SU-DHL-6 (cell line): ENCODE results near the gene ITPKA.
"Not testable (repeated sequence)": the region's sequence is repeated elsewhere in the genome, so short reads cannot be mapped to it uniquely, and the experiment has no call there.

Experiments
- H2AFZ ChIP-seq: fragments of 200-600 bp; sonication (generic); 2 replicates; pipeline ENCODE4 v1.6.1; 2014; ENCODE audit warnings: low read depth, mild to moderate bottlenecking, moderate library complexity, mixed read lengths, antibody characterized with exemption, low read length; ENCODE audit not compliant: severe bottlenecking
- H3F3A ChIP-seq: fragments of 200-600 bp; shearing (Covaris generic); 2 replicates; pipeline ENCODE4 v1.6.0; 2016; ENCODE audit warnings: antibody characterized with exemption, mild to moderate bottlenecking; ENCODE audit not compliant: insufficient read depth
- H3K27ac ChIP-seq: fragments of 200-600 bp; sonication (generic); 2 replicates; pipeline ENCODE4 v1.5.1; 2016; ENCODE audit warnings: low read depth, mild to moderate bottlenecking, low read length, moderate library complexity, mixed read lengths
- H3K27me3 ChIP-seq: fragments of 200-600 bp; sonication (generic), shearing (Covaris generic); 2 replicates; pipeline ENCODE4 v1.6.0; 2014; ENCODE audit warnings: mild to moderate bottlenecking, low read length
- H3K36me3 ChIP-seq: fragments of 200-600 bp; sonication (generic); 2 replicates; pipeline ENCODE4 v1.6.1; 2014; ENCODE audit warnings: mild to moderate bottlenecking, low read length, mixed read lengths
- H3K4me2 ChIP-seq: fragments of 300-600, 200-600 bp; shearing (Covaris generic), sonication (generic); 2 replicates; pipeline ENCODE4 v1.6.0; 2014; ENCODE audit warnings: low read length, low read depth, mild to moderate bottlenecking; ENCODE audit not compliant: poor library complexity, severe bottlenecking
- H3K4me3 ChIP-seq: fragments of 200-600 bp; sonication (generic); 2 replicates; pipeline ENCODE4 v1.5.1; 2014; ENCODE audit warnings: antibody characterized with exemption, low read length, mild to moderate bottlenecking, mixed read lengths; ENCODE audit not compliant: insufficient read depth, poor library complexity, severe bottlenecking
- H3K79me2 ChIP-seq: fragments of 200-600 bp; sonication (generic); 2 replicates; pipeline ENCODE4 v1.6.1; 2014; ENCODE audit warnings: mild to moderate bottlenecking, low read length, moderate library complexity; ENCODE audit not compliant: insufficient read depth
- H3K9ac ChIP-seq: fragments of 200-600 bp; sonication (generic); 2 replicates; pipeline ENCODE4 v1.7.0; 2014; ENCODE audit warnings: mild to moderate bottlenecking, low read length
- H3K9me2 ChIP-seq: fragments of 200-600 bp; sonication (generic); replicated peaks from 2 replicates; pipeline ENCODE4 v1.6.1; 2014; ENCODE audit warnings: low read length; ENCODE audit not compliant: insufficient read depth
- H3K9me3 ChIP-seq: fragments of 200-600 bp; sonication (generic); 2 replicates; pipeline ENCODE4 v1.6.1; 2014; ENCODE audit warnings: low read length, mixed read lengths; ENCODE audit not compliant: insufficient read depth
- H4K20me1 ChIP-seq: fragments of 200-600 bp; sonication (generic); 2 replicates; pipeline ENCODE4 v1.6.1; 2014; ENCODE audit warnings: low read depth, mild to moderate bottlenecking, antibody characterized with exemption, low read length, moderate library complexity, mixed read lengths
- EZH2phosphoT487 ChIP-seq: fragments of 200-600 bp; sonication (generic), shearing (Covaris generic); conservative IDR thresholded peaks from 2 replicates; pipeline ENCODE4 v1.6.1; 2018; ENCODE audit warnings: mild to moderate bottlenecking, antibody characterized with exemption, low read length, moderate library complexity, mixed read lengths
- TF ChIP-seq, protein P1 (sequence below): fragments of 200-600 bp; sonication (generic); IDR thresholded peaks from one replicate; pipeline ENCODE4 v1.5.1; 2017; ENCODE audit warnings: antibody characterized with exemption, mild to moderate bottlenecking, low read length, moderate library complexity; ENCODE audit not compliant: insufficient read depth, poor library complexity, severe bottlenecking

The ITPKA gene

DNA sequence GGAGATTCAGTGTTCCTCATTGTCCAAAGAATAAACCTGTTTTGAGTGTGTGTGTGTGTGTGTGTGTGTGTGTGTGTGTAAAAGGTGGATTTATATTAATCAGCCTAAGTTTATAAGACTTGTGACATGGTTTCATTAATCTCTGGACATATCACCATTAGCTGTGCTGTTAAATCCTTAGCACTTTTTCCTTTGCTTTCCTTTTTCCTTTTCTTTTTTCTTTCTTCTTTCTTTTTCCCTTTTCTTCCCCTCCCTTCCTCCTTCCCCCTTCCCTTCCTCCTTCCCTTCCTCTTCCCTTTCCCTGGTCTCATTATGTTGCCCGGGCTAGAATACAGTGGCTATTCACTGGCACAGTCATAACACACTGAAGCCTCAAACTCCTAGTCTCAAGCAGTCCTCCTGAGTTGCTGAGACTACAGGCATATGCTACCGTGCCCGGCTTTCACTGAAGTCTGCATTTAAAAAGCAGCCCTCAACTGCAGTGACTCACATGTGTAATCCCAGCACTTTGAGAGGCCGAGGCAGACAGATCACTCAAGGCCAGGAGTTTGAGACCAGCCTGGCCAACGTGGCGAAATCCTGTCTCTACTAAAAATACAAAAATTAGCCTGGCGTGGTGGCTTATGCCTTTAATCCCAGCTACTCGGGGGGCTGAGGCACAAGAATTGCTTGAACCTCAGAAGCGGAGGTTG lies 28.6 kb upstream of the ITPKA start:
- no peak overlapping the region for H3K9ac ChIP-seq
- H3K9me2 ChIP-seq = no peaks in the 10 kb centered on the region
- no peaks in the 10 kb centered on the region for H3K27me3 ChIP-seq
- H3K4me3 ChIP-seq = no peak overlapping the region
- H3K4me2 ChIP-seq = no peak overlapping the region
- no peaks in the 10 kb centered on the region for H3F3A ChIP-seq
- TF ChIP-seq EZH2phosphoT487 = no peak
- TF ChIP-seq, protein P1, sequence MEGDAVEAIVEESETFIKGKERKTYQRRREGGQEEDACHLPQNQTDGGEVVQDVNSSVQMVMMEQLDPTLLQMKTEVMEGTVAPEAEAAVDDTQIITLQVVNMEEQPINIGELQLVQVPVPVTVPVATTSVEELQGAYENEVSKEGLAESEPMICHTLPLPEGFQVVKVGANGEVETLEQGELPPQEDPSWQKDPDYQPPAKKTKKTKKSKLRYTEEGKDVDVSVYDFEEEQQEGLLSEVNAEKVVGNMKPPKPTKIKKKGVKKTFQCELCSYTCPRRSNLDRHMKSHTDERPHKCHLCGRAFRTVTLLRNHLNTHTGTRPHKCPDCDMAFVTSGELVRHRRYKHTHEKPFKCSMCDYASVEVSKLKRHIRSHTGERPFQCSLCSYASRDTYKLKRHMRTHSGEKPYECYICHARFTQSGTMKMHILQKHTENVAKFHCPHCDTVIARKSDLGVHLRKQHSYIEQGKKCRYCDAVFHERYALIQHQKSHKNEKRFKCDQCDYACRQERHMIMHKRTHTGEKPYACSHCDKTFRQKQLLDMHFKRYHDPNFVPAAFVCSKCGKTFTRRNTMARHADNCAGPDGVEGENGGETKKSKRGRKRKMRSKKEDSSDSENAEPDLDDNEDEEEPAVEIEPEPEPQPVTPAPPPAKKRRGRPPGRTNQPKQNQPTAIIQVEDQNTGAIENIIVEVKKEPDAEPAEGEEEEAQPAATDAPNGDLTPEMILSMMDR = no peak
- no peaks in the 10 kb centered on the region for H3K79me2 ChIP-seq
- H3K27ac ChIP-seq = no peak overlapping the region
- H4K20me1 ChIP-seq = no peaks in the 10 kb centered on the region
- no peak overlapping the region for H2AFZ ChIP-seq
- H3K9me3 ChIP-seq = no peaks in the 10 kb centered on the region
- H3K36me3 ChIP-seq = peaks cover 8% of the 10 kb centered on the region

DNA sequence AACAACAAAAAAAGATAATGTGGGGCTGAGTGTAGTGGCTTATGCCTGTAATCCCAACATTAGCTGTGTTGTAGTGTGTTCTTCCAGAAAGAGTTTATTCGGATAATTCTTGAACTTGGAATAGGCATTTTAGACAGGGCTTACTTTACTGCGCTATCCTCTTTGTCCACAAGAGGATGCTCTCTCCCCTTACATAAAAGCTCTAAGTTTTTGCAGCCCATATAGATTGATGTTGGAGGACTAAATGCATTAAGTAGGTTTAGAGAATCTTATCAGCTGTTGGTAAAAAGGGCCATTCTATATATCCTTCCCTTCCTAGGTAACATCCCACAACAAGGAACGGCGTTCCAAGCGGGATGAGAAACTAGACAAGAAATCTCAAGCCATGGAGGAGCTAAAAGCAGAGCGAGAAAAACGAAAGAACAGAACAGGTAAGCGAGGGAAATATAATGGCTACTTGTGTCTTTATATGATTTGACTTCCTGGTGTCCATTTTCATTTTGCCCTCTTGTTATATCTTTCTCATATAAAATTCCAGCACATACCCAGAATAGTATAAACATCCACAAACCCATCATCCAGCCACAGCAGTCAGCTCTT lies 27.8 kb upstream of the ITPKA start:
- H3K9me2 ChIP-seq = no peaks in the 10 kb centered on the region
- H3F3A ChIP-seq = no peaks in the 10 kb centered on the region
- H3K9ac ChIP-seq = no peak overlapping the region
- H3K27me3 ChIP-seq = no peaks in the 10 kb centered on the region
- H3K27ac ChIP-seq = no peak overlapping the region
- H4K20me1 ChIP-seq = no peaks in the 10 kb centered on the region
- no peak overlapping the region for H2AFZ ChIP-seq
- peaks cover 10% of the 10 kb centered on the region for H3K36me3 ChIP-seq
- TF ChIP-seq, protein P1 = peak; percentile 92
- no peak for TF ChIP-seq EZH2phosphoT487
- no peaks in the 10 kb centered on the region for H3K79me2 ChIP-seq
- H3K9me3 ChIP-seq = no peaks in the 10 kb centered on the region
- no peak overlapping the region for H3K4me2 ChIP-seq
- no peak overlapping the region for H3K4me3 ChIP-seq

DNA sequence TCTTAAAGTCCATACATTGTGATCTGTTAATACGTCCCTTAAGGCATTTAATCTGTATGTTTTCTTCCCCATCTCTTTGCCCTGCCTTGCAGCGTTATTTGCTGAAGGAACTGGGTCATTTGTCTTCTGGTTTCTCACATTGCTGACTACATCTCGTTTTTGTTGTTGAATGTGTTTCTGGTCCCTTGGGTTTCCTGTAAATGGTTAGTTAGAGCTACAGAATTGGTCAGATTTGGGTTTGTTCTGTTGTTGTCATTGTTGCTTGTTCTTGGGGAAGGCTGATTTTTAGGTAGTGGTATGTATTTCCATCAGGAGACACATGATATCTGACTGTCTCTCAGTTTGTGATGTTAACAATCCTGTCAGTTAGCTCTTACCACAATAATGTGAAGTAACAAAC lies 27.0 kb upstream of the ITPKA start:
- Histone ChIP-seq H3K27me3 (no peaks in the 10 kb centered on the region), H3K27ac (no peak overlapping the region), H3K36me3 (peaks cover 11% of the 10 kb centered on the region), H3K9me3 (no peaks in the 10 kb centered on the region), H3K79me2 (no peaks in the 10 kb centered on the region), H3F3A (no peaks in the 10 kb centered on the region), H3K9ac (no peak overlapping the region), H4K20me1 (no peaks in the 10 kb centered on the region), H3K4me2 (no peak overlapping the region), H3K4me3 (no peak overlapping the region), H3K9me2 (no peaks in the 10 kb centered on the region), H2AFZ (no peak overlapping the region)
- TF ChIP-seq, protein P1 = no peak
- no peak for TF ChIP-seq EZH2phosphoT487

DNA sequence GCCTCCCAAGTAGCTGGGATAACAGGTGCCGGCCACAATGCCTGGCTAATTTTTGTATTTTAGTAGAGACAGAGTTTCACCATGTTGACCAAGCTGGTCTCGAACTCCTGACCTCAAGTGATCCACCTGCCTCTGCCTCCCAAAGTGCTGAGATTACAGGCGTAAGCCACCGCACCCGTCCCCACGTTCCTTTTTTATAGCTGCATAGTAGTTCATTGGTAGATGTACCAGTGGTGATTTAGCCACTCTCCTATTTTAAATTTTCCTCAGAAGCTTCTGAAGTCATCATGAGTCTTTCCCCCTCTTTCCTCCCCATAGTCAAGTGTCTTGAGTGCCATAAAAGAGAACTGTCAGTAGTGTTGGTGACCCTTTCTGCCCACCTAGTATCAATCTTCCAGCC lies 24.0 kb upstream of the ITPKA start:
- not testable (repeated sequence) for H3K4me2 ChIP-seq, H3K27me3 ChIP-seq, H3K27ac ChIP-seq, H3F3A ChIP-seq, H3K9me2 ChIP-seq, H3K9ac ChIP-seq, H3K4me3 ChIP-seq, H2AFZ ChIP-seq, H4K20me1 ChIP-seq, H3K9me3 ChIP-seq, H3K79me2 ChIP-seq
- H3K36me3 ChIP-seq = peaks cover 11% of the 10 kb centered on the region
